K562 (cell line): Measurements from ENCODE around the gene PSMG3. TPM values are rescaled to one million over a fixed set of nuclear protein-coding genes. Genes with fewer than 3 reads are reported as not detected.

ENCODE experiments used
- ATF1 ChIP-seq, 2 experiments: fragments of 450-650 bp in 1 of 2; IDR thresholded peaks; 2 replicates each; pipeline ENCODE4 v1.6.1; 2016; ENCODE audit warnings: missing compliant biosample characterization in 1 of 2, missing genetic modification characterization in 1 of 2
- BCOR ChIP-seq: fragments of 450-650 bp; IDR thresholded peaks from 2 replicates; pipeline ENCODE4 v1.6.1; 2016
- BDP1 ChIP-seq: IDR thresholded peaks from 3 replicates; pipeline ENCODE4 v1.6.1; 2011; ENCODE audit not compliant: insufficient read length, insufficient read depth
- CREM ChIP-seq: IDR thresholded peaks from 2 replicates; pipeline ENCODE4 v1.6.1; 2014; ENCODE audit warnings: antibody characterized with exemption, low read depth
- CXXC5 ChIP-seq: fragments of 250-450 bp; sonication (Bioruptor Pico); IDR thresholded peaks from 2 replicates; pipeline ENCODE4 v1.8.0; 2022; ENCODE audit warnings: inconsistent platforms, mild to moderate bottlenecking, moderate library complexity
- FOSL1 ChIP-seq: fragments of 200-800 bp; sonication (Bioruptor generic); conservative IDR thresholded peaks from 2 replicates; pipeline ENCODE4 v1.6.1; 2016; ENCODE audit warnings: missing genetic modification characterization, missing compliant biosample characterization
- FOXJ2 ChIP-seq: fragments of 200-800 bp; sonication (Bioruptor generic); IDR thresholded peaks from 2 replicates; pipeline ENCODE4 v1.6.1; 2016; ENCODE audit warnings: missing genetic modification characterization, missing compliant biosample characterization
- HDGF ChIP-seq: fragments of 450-650 bp; IDR thresholded peaks from 2 replicates; pipeline ENCODE4 v1.6.1; 2016
- HNRNPL ChIP-seq: fragments of 200-400 bp; formaldehyde crosslinking; IDR thresholded peaks from 2 replicates; pipeline ENCODE4 v1.6.1; 2017; ENCODE audit warnings: low read depth, mild to moderate bottlenecking, low read length
- JUN ChIP-seq, 2 experiments: sonication (generic) in 1 of 2; formaldehyde crosslinking in 1 of 2; IDR thresholded peaks; 2 replicates each; pipeline versions ENCODE4 v1.6.1 to v1.8.0; 2012 to 2022; ENCODE audit warnings: borderline replicate concordance in 2 of 2, mild to moderate bottlenecking in 2 of 2, improper control_type of control experiment in 1 of 2, low read depth in 1 of 2, low read length in 1 of 2, missing genetic modification reagents in 1 of 2
- LCOR ChIP-seq: sonication (generic); formaldehyde crosslinking; IDR thresholded peaks from 2 replicates; pipeline ENCODE4 v1.8.0; 2022; ENCODE audit warnings: mild to moderate bottlenecking, missing genetic modification reagents
- MEIS2 ChIP-seq: fragments of 450-650 bp; IDR thresholded peaks from 2 replicates; pipeline ENCODE4 v1.6.1; 2014; ENCODE audit warnings: mild to moderate bottlenecking; ENCODE audit not compliant: partially characterized antibody
- POLR2G ChIP-seq: fragments of 200-400 bp; formaldehyde crosslinking; IDR thresholded peaks from 2 replicates; pipeline ENCODE4 v1.6.1; 2017; ENCODE audit warnings: low read depth, mild to moderate bottlenecking, antibody characterized with exemption, low read length, moderate library complexity
- STAT5B ChIP-seq: fragments of 250-450 bp; sonication (Bioruptor Pico); IDR thresholded peaks from 2 replicates; pipeline ENCODE4 v1.8.0; 2021; ENCODE audit warnings: mild to moderate bottlenecking, inconsistent platforms
- TFAP4 ChIP-seq: sonication (generic); formaldehyde crosslinking; IDR thresholded peaks from 2 replicates; pipeline ENCODE4 v1.8.0; 2022; ENCODE audit warnings: missing genetic modification reagents, mild to moderate bottlenecking, moderate library complexity, borderline replicate concordance
- ZNF830 ChIP-seq: fragments of 250-450 bp; sonication (Bioruptor Pico); IDR thresholded peaks from 2 replicates; pipeline ENCODE4 v1.5.0; 2021; ENCODE audit warnings: mild to moderate bottlenecking
- polyA plus RNA-seq, 8 experiments: library from polyadenylated mRNA; depleted of rRNA in 4 of 8; stranded (reverse) in 5 of 8; unstranded in 3 of 8; fragments of >200 nt; fragmentation: Nextera tagmentation in 2 of 8; fragmentation: Illumina TruSeq in 1 of 8; extraction: Ambion mirVana in 2 of 8; extraction: Trizol in 1 of 8; gene quantifications; 2 replicates each; pipeline versions ENCODE4 v1.2.1 to v1.2.3, GENCODE V29; 2011 to 2014; ENCODE audit warnings: inconsistent platforms in 1 of 8, missing spikeins in 1 of 8
- total RNA-seq, 7 experiments: library from RNA; depleted of rRNA in 6 of 7; stranded (reverse); fragments of >200 nt in 6 of 7; fragmentation: Illumina TruSeq in 2 of 7; extraction: Trizol in 2 of 7; gene quantifications; 2 replicates each; pipeline versions ENCODE4 v1.2.1 to v1.2.3, GENCODE V29; 2011 to 2021; ENCODE audit warnings: low replicate concordance in 1 of 7
- TF ChIP-seq, protein P1 (sequence below): fragments of 450-650 bp; IDR thresholded peaks from 2 replicates; pipeline ENCODE4 v1.6.1; 2016
- TF ChIP-seq, protein P2 (sequence below), 2 experiments: IDR thresholded peaks in 1 of 2; conservative IDR thresholded peaks in 1 of 2; 2 replicates each; pipeline ENCODE4 v1.6.1; 2016; ENCODE audit warnings: low read depth in 2 of 2, mild to moderate bottlenecking in 1 of 2, missing compliant biosample characterization in 1 of 2, missing genetic modification characterization in 1 of 2, moderate library complexity in 1 of 2
- TF ChIP-seq, protein P3 (sequence below): fragments of 250-450 bp; sonication (Bioruptor Pico); IDR thresholded peaks from 2 replicates; pipeline ENCODE4 v1.9.0; 2021; ENCODE audit warnings: mild to moderate bottlenecking
- TF ChIP-seq, protein P4 (sequence below): sonication (generic); formaldehyde crosslinking; IDR thresholded peaks from 2 replicates; pipeline ENCODE4 v1.8.0; 2023; ENCODE audit warnings: mild to moderate bottlenecking, missing genetic modification reagents

Gene PSMG3
- total and polyA plus RNA-seq, 9 of the 15 experiments (the other 6 are each of a cell fraction or from before 2014, with no cell fraction given): 34.8 to 122 (median 80.1) TPM

DNA sequence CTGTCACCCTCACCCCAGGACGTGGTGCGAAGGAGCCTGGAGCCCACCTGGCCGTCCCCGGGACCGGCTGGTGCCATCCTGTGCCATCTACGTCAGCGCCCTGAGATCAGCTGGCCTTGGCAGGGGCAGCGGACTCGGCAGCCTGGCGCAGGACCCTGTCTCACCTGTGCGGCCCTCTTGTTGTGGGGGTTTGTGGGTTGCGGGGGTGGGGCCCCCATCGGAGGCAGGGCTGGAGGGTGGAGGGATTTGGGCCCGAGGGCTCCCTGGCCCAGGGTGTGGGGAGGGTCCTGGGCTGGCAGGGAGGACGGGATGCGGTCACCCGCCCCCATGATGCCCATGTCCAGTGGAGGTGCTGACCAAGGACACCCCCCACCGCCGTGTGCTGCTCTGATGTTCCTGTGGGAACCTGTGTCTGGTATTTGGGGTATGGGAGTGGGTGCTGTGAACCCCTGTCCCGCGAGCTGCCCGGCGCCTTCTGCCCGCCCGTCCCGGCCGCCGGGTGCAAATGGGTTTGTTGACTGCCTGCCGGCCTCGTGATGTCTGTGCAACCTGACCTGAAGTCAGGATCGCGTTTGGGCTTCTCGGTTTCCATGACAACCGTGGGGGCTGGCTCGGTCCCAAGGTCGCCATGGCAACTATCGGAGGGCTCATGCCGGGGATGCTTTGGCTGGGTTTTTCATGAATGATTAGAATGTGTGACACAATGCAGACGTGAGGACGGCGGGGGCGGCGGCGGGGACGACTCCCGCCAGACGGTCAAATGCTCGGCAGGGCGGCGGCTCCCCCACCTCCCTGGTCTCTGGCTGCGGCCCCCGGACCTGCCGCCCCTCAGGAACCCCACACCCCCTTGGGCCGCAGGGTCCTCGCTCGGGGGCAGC lies 32.1 kb downstream of the PSMG3 start (continued):
- TF ChIP-seq POLR2G (peak; percentile 32), JUN (IDR thresholded peaks at IDR 0.05; ENCODE audit: borderline replicate concordance, low read depth, low read length) (0 out of 2 replicates have a peak, but pooled peaks have one; percentile 29), JUN (CRISPR knock-in tag; IDR thresholded peaks at IDR 0.05; ENCODE audit: borderline replicate concordance) (no peak), HNRNPL (0 out of 2 replicates have a peak, but pooled peaks have one; percentile 71), STAT5B (no peak), MEIS2 (peak; percentile 73), HDGF (no peak), ZNF830 (CRISPR knock-in tag) (no peak), ATF1 (CRISPR knock-in tag; IDR thresholded peaks at IDR 0.05) (no peak), ATF1 (tag; IDR thresholded peaks at IDR 0.05) (peak; percentile 78), LCOR (CRISPR knock-in tag) (peak; percentile 60), BDP1 (no peak), CREM (peak; percentile 82), FOXJ2 (tag) (peak; percentile 97), TFAP4 (CRISPR knock-in tag) (peak; percentile 73; the same call in 1 of the 2 replicates), CXXC5 (CRISPR knock-in tag) (peak; percentile 76), BCOR (peak; percentile 27; the same call in 1 of the 2 replicates), FOSL1 (tag) (peak; percentile 86)
- TF ChIP-seq, protein P1, sequence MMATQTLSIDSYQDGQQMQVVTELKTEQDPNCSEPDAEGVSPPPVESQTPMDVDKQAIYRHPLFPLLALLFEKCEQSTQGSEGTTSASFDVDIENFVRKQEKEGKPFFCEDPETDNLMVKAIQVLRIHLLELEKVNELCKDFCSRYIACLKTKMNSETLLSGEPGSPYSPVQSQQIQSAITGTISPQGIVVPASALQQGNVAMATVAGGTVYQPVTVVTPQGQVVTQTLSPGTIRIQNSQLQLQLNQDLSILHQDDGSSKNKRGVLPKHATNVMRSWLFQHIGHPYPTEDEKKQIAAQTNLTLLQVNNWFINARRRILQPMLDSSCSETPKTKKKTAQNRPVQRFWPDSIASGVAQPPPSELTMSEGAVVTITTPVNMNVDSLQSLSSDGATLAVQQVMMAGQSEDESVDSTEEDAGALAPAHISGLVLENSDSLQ: peak; percentile 70
- TF ChIP-seq, protein P2, sequence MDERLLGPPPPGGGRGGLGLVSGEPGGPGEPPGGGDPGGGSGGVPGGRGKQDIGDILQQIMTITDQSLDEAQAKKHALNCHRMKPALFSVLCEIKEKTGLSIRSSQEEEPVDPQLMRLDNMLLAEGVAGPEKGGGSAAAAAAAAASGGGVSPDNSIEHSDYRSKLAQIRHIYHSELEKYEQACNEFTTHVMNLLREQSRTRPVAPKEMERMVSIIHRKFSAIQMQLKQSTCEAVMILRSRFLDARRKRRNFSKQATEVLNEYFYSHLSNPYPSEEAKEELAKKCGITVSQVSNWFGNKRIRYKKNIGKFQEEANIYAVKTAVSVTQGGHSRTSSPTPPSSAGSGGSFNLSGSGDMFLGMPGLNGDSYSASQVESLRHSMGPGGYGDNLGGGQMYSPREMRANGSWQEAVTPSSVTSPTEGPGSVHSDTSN (CRISPR knock-in tag; IDR thresholded peaks at IDR 0.05; ENCODE audit: low read depth): no peak
- TF ChIP-seq, protein P2 (tag; conservative IDR thresholded peaks at IDR 0.05; ENCODE audit: low read depth): no peak
- TF ChIP-seq, protein P3, sequence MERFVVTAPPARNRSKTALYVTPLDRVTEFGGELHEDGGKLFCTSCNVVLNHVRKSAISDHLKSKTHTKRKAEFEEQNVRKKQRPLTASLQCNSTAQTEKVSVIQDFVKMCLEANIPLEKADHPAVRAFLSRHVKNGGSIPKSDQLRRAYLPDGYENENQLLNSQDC: no peak
- TF ChIP-seq, protein P4, sequence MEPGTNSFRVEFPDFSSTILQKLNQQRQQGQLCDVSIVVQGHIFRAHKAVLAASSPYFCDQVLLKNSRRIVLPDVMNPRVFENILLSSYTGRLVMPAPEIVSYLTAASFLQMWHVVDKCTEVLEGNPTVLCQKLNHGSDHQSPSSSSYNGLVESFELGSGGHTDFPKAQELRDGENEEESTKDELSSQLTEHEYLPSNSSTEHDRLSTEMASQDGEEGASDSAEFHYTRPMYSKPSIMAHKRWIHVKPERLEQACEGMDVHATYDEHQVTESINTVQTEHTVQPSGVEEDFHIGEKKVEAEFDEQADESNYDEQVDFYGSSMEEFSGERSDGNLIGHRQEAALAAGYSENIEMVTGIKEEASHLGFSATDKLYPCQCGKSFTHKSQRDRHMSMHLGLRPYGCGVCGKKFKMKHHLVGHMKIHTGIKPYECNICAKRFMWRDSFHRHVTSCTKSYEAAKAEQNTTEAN (CRISPR knock-in tag): no peak
